Heart right ventricle (tissue), 16 donors: Measurements from ENCODE around the gene RHO. TPM values are rescaled to one million over a fixed set of nuclear protein-coding genes. Genes with fewer than 3 reads are reported as not detected.
"Not testable (repeated sequence)": the region's sequence is repeated elsewhere in the genome, so short reads cannot be mapped to it uniquely, and the experiment has no call there.

Experiments
- ATAC-seq, 8 donors: fragments of 200-7000 bp; cut with Tn5 transposase; one replicate each; pipeline ENCODE4 v1.9.1; 2020; ENCODE audit warnings: mild to moderate bottlenecking in 8 of 8, moderate library complexity in 8 of 8, moderate number of reproducible peaks in 1 of 8
- DNase-seq, 2 donors: peaks; one replicate each; pipeline ENCODE4 v3.0.0-alpha.2; 2020
- H3K27ac ChIP-seq, 10 donors: fragments of 200-600 bp; sonication (generic) in 2 of 10; one replicate each; pipeline versions ENCODE4 v1.5.0 to v1.8.0; 2020 to 2022; ENCODE audit warnings: mild to moderate bottlenecking in 3 of 10
- H3K27me3 ChIP-seq, 7 donors: fragments of 200-600 bp; one replicate each; pipeline ENCODE4 v1.8.0; 2021 to 2022; ENCODE audit warnings: mild to moderate bottlenecking in 2 of 7
- H3K36me3 ChIP-seq, 9 donors: fragments of 200-600 bp; sonication (generic) in 1 of 9; one replicate each; pipeline versions ENCODE4 v1.5.0 to v1.8.0; 2020 to 2022; ENCODE audit warnings: mild to moderate bottlenecking in 2 of 9
- H3K4me1 ChIP-seq, 9 donors: fragments of 200-600 bp; sonication (generic) in 1 of 9; one replicate each; pipeline versions ENCODE4 v1.5.0 to v1.8.0; 2020 to 2022; ENCODE audit warnings: mild to moderate bottlenecking in 4 of 9
- H3K4me3 ChIP-seq, 10 donors: fragments of 200-600 bp; sonication (generic) in 2 of 10; one replicate each; pipeline versions ENCODE4 v1.5.0 to v1.8.0; 2020 to 2022; ENCODE audit warnings: mild to moderate bottlenecking in 7 of 10, moderate library complexity in 2 of 10
- H3K9me3 ChIP-seq, 11 donors: fragments of 200-600 bp in 10 of 11; sonication (generic) in 2 of 11; one replicate each; pipeline versions ENCODE4 v1.5.0 to v1.8.0; 2013 to 2022; ENCODE audit warnings: mild to moderate bottlenecking in 2 of 11, control low read depth in 1 of 11, moderate library complexity in 1 of 11
- WGBS, 2 donors: extraction: QIAGEN DNeasy Blood & Tissue Kit; methylation state at CpG; one replicate each; pipeline ENCODE4 v1.1.7; 2013; ENCODE audit warnings: inconsistent platforms in 1 of 2; 5-methylcytosine and 5-hydroxymethylcytosine counted together
- intact Hi-C, 10 donors: fragments of 100-400 bp; cut with DNase I; formaldehyde crosslinking; loops; one replicate each; pipeline versions ENCODE4 v1.11.1 to v1.14.2; 2022
- polyA plus RNA-seq, 2 donors: library from polyadenylated mRNA; stranded (reverse); fragments of 200-250 nt; gene quantifications; one replicate each; pipeline ENCODE4 v1.2.3, GENCODE V29; 2013
- total RNA-seq, 10 donors: library from RNA; stranded (reverse); fragmentation: NEBNext Ultra II Directional in 3 of 10; extraction: Animal tissue kit (Norgen Biotek cat#: 25700) in 3 of 10; gene quantifications; one replicate each; pipeline versions ENCODE4 v1.2.1 to v1.2.4, GENCODE V29; 2021 to 2023
- TF ChIP-seq, protein P1 (sequence below), 9 donors: fragments of 200-600 bp; sonication (generic) in 2 of 9; IDR thresholded peaks; one replicate each; pipeline versions ENCODE4 v1.5.0 to v1.8.0; 2021 to 2022; ENCODE audit warnings: antibody characterized with exemption in 9 of 9, mild to moderate bottlenecking in 5 of 9, moderate library complexity in 1 of 9
- donor health status: Arrhythmogenic right ventricular cardiomyopathy.
- donor health status: ischemic (EF 13 %, LVEDD 7.1; RV severe dilation, severe dysfunction).
- donor health status: healthy with polysubstance abuse.
- donor health status: DM: no; HTN: yes; CAD: no.
- donor health status: DM: no; HTN: no; CAD: no.
- donor health status: ischemic (EF 25% LVEDD 6.9; RV normal size, moderate dysfunction).
- donor health status: ischemic (EF 25% LVEDD 5.7; RV mildly dilated, moderate dysfunction).
- donor health status: healthy.
- donor health status: DM: yes; HTN: yes; CAD: no.
- donor health status: Ischemic cardiomyopathy.
- donor health status: ischemic (EF 35%, LVEDD 5.7; RV mildly dilated, moderate dysfunction).
- donor health status: nonischemic (EF 11% LVEDD 7.7; RV severe dilation, severe dysfunction).
- donor health status: DM: yes; HTN: yes; CAD: no.
- donor health status: PGD.
- donor health status: ischemic (EF 29% LVEDD 5.4; RV normal size, mild dysfunction).
- donor health status: nonischemic (EF 23%, LVEDD 6.1; RV moderate dilation, normal function).

RHO gene
- total and polyA plus RNA-seq, 12 donors, result not detected

DNA sequence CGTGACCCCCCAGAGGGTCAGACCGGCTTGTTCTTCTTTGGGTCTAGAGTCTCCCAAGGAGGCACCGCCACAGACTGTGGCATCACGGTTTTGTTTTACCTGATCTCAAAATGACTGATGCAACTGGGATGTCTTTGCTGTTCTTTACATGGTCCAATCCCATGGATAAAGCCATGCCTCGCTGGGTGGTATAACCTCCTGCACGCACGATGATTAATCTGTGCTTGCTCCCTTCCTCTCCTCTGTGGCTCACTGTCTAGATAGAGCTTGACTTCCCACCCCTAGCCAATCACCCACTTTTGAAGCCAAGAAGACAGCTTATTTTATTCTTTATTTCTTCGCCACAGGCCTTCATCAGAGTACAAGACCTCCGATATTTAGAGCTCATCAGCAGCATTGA, 36.6 kb upstream of the RHO start:
- WGBS, 2 donors, result 94 to 96% methylated on average over 9 of the region's 9 CpGs
- no peak for ATAC-seq
- Histone ChIP-seq H3K27ac (peak overlapping the region in 1 of 10 donors; percentile 9), H3K4me1 (peaks cover 12 to 57% (median 33%) of the 10 kb centered on the region in 9 donors), H3K27me3 (no peaks in the 10 kb centered on the region), H3K4me3 (no peak overlapping the region), H3K36me3 (peaks cover 0 to 52% (median 9%) of the 10 kb centered on the region in 9 donors), H3K9me3 (no peaks in the 10 kb centered on the region)
- no peak for DNase-seq
- TF ChIP-seq, protein P1, sequence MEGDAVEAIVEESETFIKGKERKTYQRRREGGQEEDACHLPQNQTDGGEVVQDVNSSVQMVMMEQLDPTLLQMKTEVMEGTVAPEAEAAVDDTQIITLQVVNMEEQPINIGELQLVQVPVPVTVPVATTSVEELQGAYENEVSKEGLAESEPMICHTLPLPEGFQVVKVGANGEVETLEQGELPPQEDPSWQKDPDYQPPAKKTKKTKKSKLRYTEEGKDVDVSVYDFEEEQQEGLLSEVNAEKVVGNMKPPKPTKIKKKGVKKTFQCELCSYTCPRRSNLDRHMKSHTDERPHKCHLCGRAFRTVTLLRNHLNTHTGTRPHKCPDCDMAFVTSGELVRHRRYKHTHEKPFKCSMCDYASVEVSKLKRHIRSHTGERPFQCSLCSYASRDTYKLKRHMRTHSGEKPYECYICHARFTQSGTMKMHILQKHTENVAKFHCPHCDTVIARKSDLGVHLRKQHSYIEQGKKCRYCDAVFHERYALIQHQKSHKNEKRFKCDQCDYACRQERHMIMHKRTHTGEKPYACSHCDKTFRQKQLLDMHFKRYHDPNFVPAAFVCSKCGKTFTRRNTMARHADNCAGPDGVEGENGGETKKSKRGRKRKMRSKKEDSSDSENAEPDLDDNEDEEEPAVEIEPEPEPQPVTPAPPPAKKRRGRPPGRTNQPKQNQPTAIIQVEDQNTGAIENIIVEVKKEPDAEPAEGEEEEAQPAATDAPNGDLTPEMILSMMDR (IDR thresholded peaks at IDR 0.05), result no peak
- intact Hi-C loops, result loop anchor here in 9 of 10 donors (2.0 to 10.0 kb wide), 13 partner anchors 103 to 443 kb away; partner anchors contain the start of gene PLXND1 (in 4 of the 9)

DNA sequence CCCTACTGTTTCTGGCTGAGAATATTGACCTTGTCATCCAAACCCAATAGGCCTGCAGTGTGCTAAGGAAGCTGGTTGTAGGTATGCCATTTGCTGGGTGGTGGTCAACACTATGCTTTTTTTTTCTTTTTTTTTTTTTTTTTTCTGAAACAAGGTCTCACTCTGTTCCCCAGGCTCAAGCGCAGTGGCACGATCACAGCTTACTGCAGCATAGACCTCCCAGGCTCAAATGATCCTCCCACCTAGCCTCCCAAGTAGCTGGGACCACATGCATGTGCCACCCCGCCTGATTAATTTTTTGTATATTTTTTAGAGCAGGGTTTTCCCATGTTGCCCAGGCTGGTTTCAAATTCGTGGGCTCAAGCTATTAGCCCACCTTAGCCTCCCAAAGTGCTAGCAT, 35.7 kb upstream of the RHO start:
- Histone ChIP-seq H3K9me3 (no peaks in the 10 kb centered on the region), H3K4me3 (no peak overlapping the region), H3K27me3 (no peaks in the 10 kb centered on the region), H3K27ac (peak overlapping the region in 2 of 10 donors; percentile 85 to 93), H3K4me1 (peaks cover 9 to 54% (median 36%) of the 10 kb centered on the region in 9 donors), H3K36me3 (peaks cover 0 to 52% (median 9%) of the 10 kb centered on the region in 9 donors)
- intact Hi-C loops, result loop anchor here in 8 of 10 donors (5.0 to 10.0 kb wide), 9 partner anchors 102 to 442 kb away; partner anchors contain the start of gene PLXND1 (in 4 of the 8)
- WGBS, 2 donors, result 93 to 98% methylated on average over 4 of the region's 4 CpGs
- TF ChIP-seq, protein P1 (IDR thresholded peaks at IDR 0.05), result no peak
- DNase-seq (no peak), ATAC-seq (no peak)

DNA sequence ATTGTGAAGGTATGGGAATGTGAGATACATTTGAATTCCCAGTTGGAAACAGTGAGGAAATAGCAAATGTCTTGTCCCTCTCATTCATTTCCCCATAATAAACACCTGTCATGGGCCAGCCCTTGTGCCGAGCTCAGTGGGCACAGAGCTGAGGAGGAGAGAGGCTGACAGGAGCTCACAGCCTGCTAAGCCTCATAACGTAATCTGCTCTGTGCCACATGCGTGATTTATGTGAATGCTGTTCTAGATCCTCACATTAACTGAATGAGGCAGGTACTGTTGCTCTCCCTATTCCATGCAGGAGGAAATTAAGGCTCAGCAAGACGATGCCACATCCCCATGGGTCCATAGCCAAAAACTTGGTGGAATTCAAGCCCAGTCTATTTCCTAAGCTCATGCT, 35.2 kb upstream of the RHO start:
- 91 to 94% methylated on average over 4 of the region's 4 CpGs for WGBS, 2 donors
- no peak overlapping the region for H3K4me3 ChIP-seq
- H3K27ac ChIP-seq, result peak overlapping the region in 3 of 10 donors; percentile 83 to 93 (median 85)
- ATAC-seq, result no peak
- intact Hi-C loops, result loop anchor here in 8 of 10 donors (5.0 to 10.0 kb wide), 9 partner anchors 102 to 442 kb away; partner anchors contain the start of gene PLXND1 (in 4 of the 8)
- peaks cover 12 to 56% (median 42%) of the 10 kb centered on the region in 9 donors for H3K4me1 ChIP-seq
- H3K9me3 ChIP-seq, result no peaks in the 10 kb centered on the region
- TF ChIP-seq, protein P1 (IDR thresholded peaks at IDR 0.05), result no peak
- H3K27me3 ChIP-seq, result no peaks in the 10 kb centered on the region
- no peak for DNase-seq
- H3K36me3 ChIP-seq, result peaks cover 0 to 50% (median 9%) of the 10 kb centered on the region in 9 donors

DNA sequence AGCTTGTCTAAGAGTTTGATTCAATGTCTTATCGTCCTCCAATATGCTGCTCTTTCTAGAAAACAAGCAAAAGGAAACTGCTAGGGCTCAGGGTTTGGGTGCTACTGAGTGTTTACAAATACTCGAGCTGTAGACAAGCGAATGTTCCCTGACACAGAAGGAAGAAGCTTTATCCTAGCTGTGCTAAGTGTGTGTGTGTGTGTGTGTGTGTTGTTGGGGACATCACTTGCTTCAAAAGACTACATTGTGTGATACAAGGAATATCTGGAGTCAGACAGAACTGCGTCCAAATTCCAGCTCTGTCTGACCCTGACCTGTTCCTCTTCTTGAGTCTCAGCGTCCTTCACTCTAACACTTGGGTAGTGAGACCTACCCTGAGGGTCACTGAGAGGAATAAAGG, 33.9 kb upstream of the RHO start:
- H3K27me3 ChIP-seq, H3K9me3 ChIP-seq, DNase-seq, H3K4me3 ChIP-seq, ATAC-seq: not testable (repeated sequence)
- intact Hi-C loops, result loop anchor here in 8 of 10 donors (5.0 to 10.0 kb wide), 9 partner anchors 100 to 440 kb away; partner anchors contain the start of gene PLXND1 (in 4 of the 8)
- Histone ChIP-seq H3K27ac (peak overlapping the region; percentile 65 to 93 (median 77)), H3K4me1 (peaks cover 16 to 69% (median 55%) of the 10 kb centered on the region in 9 donors), H3K36me3 (peaks cover 0 to 43% (median 9%) of the 10 kb centered on the region in 9 donors)
- 44 to 73% methylated on average over 5 of the region's 5 CpGs for WGBS, 2 donors

DNA sequence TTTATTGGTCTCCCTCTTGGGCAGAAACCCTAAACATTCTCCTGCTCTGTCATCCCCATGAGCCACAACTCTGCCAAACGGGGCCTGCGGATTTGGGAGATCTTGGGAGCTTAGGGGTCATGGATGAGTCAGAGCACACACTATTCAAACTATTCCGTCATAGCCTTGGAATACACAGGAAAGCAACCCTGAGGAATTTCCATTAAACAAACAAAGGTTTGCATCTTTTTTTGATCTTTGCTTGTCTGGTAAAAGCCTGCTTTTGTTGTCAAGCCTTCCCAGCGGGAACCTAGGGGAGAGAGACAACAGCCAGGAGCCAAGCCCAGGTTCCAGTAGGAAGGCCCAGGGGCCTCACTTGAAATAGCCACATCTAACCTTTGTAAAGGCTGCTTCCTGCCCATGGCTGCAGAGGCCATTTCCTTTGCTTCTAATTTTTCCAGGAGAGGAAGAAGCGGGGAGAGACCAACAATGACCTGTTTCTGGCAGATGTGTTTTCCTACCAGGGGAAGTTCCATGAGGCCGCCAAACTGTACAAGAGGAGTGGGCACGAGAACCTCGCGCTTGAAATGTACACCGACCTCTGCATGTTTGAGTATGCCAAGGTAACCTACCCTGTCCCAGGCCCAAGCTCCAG, 33.3 kb upstream of the RHO start:
- H3K36me3 ChIP-seq, result peaks cover 0 to 43% (median 9%) of the 10 kb centered on the region in 9 donors
- intact Hi-C loops, result loop anchor here in 3 of 10 donors (10.0 kb wide), 2 partner anchors 100 to 440 kb away; no protein-coding TSS in a partner anchor
- peak; percentile 18 to 75 (median 56) for ATAC-seq
- H3K4me3 ChIP-seq, H3K27me3 ChIP-seq, H3K9me3 ChIP-seq: not testable (repeated sequence)
- peak overlapping the region; percentile 67 to 93 (median 77) for H3K27ac ChIP-seq
- WGBS, 2 donors, result 55 to 65% methylated on average over 10 of the region's 10 CpGs
- peak in 1 of 2 donors; percentile 40 for DNase-seq
- H3K4me1 ChIP-seq, result peaks cover 18 to 73% (median 53%) of the 10 kb centered on the region in 9 donors

DNA sequence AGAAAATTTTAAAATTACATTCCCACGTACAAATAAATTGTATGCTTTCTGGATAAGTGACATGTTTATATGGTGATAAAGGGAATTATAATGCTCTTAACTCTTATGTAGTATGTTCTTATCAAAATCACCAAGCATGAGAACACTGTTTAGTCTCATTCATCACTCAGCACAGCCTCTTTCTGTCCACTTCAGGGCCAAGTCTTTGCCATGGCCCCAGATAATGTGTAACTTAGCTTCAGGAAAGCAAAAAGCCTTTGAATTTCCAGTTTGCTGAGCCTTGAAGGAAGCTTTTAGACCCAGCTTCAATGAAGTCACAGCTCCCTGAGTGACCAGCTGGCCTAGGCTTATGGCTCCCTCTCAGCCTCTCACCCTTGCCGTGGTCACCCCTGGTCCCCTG, 30.6 kb upstream of the RHO start:
- 33 to 60% methylated on average over 2 of the region's 2 CpGs for WGBS, 2 donors
- intact Hi-C loops, result loop anchor here in 3 of 10 donors (10.0 kb wide), 2 partner anchors 97 to 437 kb away; no protein-coding TSS in a partner anchor
- not testable (repeated sequence) for DNase-seq, H3K27me3 ChIP-seq, H3K4me3 ChIP-seq, H3K9me3 ChIP-seq
- H3K36me3 ChIP-seq, result peaks cover 0 to 33% (median 0%) of the 10 kb centered on the region in 9 donors
- peak in 1 of 8 donors; percentile 42 for ATAC-seq
- H3K4me1 ChIP-seq, result peaks cover 16 to 87% (median 63%) of the 10 kb centered on the region in 9 donors
- peak overlapping the region; percentile 17 to 80 (median 60) for H3K27ac ChIP-seq

DNA sequence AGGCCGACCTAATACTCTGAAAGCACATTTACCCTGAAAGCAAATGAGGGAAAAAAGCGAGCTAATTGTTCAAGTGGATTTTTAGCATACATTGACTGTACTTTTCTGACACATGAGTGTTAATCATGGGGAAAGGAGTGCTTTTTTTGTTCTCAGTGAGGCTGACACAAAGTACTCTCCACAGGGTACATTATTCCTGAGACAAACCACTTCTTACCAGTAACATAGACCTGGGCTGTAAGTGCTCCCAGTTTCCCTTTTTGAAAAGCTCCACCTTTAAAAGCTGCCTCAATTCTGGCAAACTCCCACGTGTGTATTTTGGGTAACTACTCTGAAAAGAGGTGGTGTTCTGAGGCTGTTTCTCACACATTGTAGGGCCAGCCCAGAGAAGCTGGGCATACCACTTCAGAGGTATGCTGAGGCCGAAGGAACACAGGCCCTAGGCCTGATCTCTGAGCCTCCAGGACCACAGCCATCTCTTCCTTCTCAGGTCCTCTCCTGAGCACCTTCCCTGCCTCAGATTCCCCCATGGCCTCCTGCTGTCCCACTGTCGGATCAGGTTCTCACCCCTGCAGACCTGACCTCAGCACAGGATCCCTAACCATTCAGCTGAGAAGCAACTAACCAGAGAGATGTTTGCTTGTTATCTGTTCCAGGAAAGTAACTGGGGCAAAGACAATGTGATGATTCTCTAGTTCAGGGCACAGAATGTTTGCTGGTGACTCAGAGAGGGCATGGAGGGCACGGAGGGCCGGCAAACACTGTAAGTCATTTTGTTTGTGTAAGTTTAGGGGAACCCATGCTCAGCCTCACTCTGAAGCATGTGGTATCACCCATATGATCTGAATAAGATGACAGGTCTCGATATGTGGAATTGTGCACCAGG, 29.6 kb upstream of the RHO start:
- H3K27me3 ChIP-seq, H3K9me3 ChIP-seq, H3K4me3 ChIP-seq, DNase-seq: not testable (repeated sequence)
- Histone ChIP-seq H3K4me1 (peaks cover 16 to 89% (median 63%) of the 10 kb centered on the region in 9 donors), H3K36me3 (peaks cover 0 to 24% (median 0%) of the 10 kb centered on the region in 9 donors), H3K27ac (peak overlapping the region; percentile 40 to 80 (median 67))
- 61 to 69% methylated on average over 8 of the region's 8 CpGs for WGBS, 2 donors
- intact Hi-C loops, result loop anchor here in 3 of 10 donors (10.0 kb wide), 2 partner anchors 96 to 436 kb away; no protein-coding TSS in a partner anchor
- peak in 1 of 8 donors; percentile 6 for ATAC-seq
